ENCODE data around the gene GALNT8. TPM values are rescaled to one million over a fixed set of nuclear protein-coding genes. Genes with fewer than 3 reads are reported as not detected.

The GALNT8 gene
- total RNA-seq, 4 donors from 2014 or later, result 0.98 to 2.7 (median 1.5) TPM

- Histone ChIP-seq H3K4me1 (peaks cover 0 to 6% (median 2%) of the 10 kb centered on the region in 4 donors), H3K36me3 (no peaks in the 10 kb centered on the region), H3K27ac (replicated peaks in 1 of 4) (no peak overlapping the region), H3K4me3 (no peak overlapping the region), H3K27me3 (no peaks in the 10 kb centered on the region), H3K9me3 (no peaks in the 10 kb centered on the region)
- intact Hi-C loops (cut with DNase I), result no loop called here
- no peak for DNase-seq (ENCODE audit: extremely low spot score)
- WGBS, result 66% methylated on average over 2 of the region's 2 CpGs
- TF ChIP-seq POLR2AphosphoS5 (IDR thresholded peaks at IDR 0.05), result no peak
- TF ChIP-seq POLR2A (IDR thresholded peaks at IDR 0.05; ENCODE audit: low read depth), result no peak
- no peak for TF ChIP-seq CTCF (IDR thresholded peaks at IDR 0.05)
- no peak for TF ChIP-seq EP300 (IDR thresholded peaks at IDR 0.05)
Measured at GRCh38 chr12:4768341-4768740, 48.1 kb downstream of the GALNT8 start.

GRCh38 chr12:4769073-4769472 lies 48.9 kb downstream of the GALNT8 start:
- no peak for DNase-seq (ENCODE audit: extremely low spot score)
- Histone ChIP-seq H3K4me1 (peaks cover 0 to 6% (median 2%) of the 10 kb centered on the region in 4 donors), H3K9me3 (no peaks in the 10 kb centered on the region), H3K36me3 (no peaks in the 10 kb centered on the region), H3K4me3 (no peak overlapping the region), H3K27ac (replicated peaks in 1 of 4) (no peak overlapping the region), H3K27me3 (no peaks in the 10 kb centered on the region)
- WGBS, result 57% methylated on average over 5 of the region's 5 CpGs
- TF ChIP-seq POLR2AphosphoS5 (IDR thresholded peaks at IDR 0.05), result no peak
- TF ChIP-seq POLR2A (IDR thresholded peaks at IDR 0.05; ENCODE audit: low read depth), result no peak
- TF ChIP-seq EP300 (IDR thresholded peaks at IDR 0.05), result no peak
- TF ChIP-seq CTCF (IDR thresholded peaks at IDR 0.05), result no peak
- intact Hi-C loops (cut with DNase I), result no loop called here

GRCh38 chr12:4771172-4771959 lies 51.2 kb downstream of the GALNT8 start:
- H3K36me3 ChIP-seq, result no peaks in the 10 kb centered on the region
- H3K4me1 ChIP-seq, result peaks cover 0 to 6% (median 2%) of the 10 kb centered on the region in 4 donors
- WGBS, result 81% methylated on average over 7 of the region's 7 CpGs
- H3K27me3 ChIP-seq, result no peaks in the 10 kb centered on the region
- no peaks in the 10 kb centered on the region for H3K9me3 ChIP-seq
- intact Hi-C loops (cut with DNase I), result no loop called here
- H3K27ac ChIP-seq (replicated peaks in 1 of 4), result no peak overlapping the region
- peak; percentile 82 for DNase-seq (ENCODE audit: extremely low spot score)
- H3K4me3 ChIP-seq, result no peak overlapping the region
- TF ChIP-seq POLR2A (IDR thresholded peaks at IDR 0.05; ENCODE audit: low read depth), result no peak
- no peak for TF ChIP-seq POLR2AphosphoS5 (IDR thresholded peaks at IDR 0.05)
- no peak for TF ChIP-seq CTCF (IDR thresholded peaks at IDR 0.05)
- TF ChIP-seq EP300 (IDR thresholded peaks at IDR 0.05), result no peak

GRCh38 chr12:4771960-4772566 lies 51.9 kb downstream of the GALNT8 start:
- intact Hi-C loops (cut with DNase I), result no loop called here
- no peaks in the 10 kb centered on the region for H3K27me3 ChIP-seq
- 82% methylated on average over 10 of the region's 11 CpGs for WGBS
- TF ChIP-seq EP300 (IDR thresholded peaks at IDR 0.05), result no peak
- TF ChIP-seq CTCF (IDR thresholded peaks at IDR 0.05), result no peak
- TF ChIP-seq POLR2AphosphoS5 (IDR thresholded peaks at IDR 0.05), result no peak
- TF ChIP-seq POLR2A (IDR thresholded peaks at IDR 0.05; ENCODE audit: low read depth), result no peak
- H3K27ac ChIP-seq (replicated peaks in 1 of 4), result no peak overlapping the region
- no peak for DNase-seq (ENCODE audit: extremely low spot score)
- H3K36me3 ChIP-seq, result no peaks in the 10 kb centered on the region
- H3K4me3 ChIP-seq, result no peak overlapping the region
- H3K4me1 ChIP-seq, result peaks cover 0 to 6% (median 2%) of the 10 kb centered on the region in 4 donors
- no peaks in the 10 kb centered on the region for H3K9me3 ChIP-seq

Data from esophagus muscularis mucosa (tissue), 4 donors.